Measurements from ENCODE around the gene CDHR1.

DNA sequence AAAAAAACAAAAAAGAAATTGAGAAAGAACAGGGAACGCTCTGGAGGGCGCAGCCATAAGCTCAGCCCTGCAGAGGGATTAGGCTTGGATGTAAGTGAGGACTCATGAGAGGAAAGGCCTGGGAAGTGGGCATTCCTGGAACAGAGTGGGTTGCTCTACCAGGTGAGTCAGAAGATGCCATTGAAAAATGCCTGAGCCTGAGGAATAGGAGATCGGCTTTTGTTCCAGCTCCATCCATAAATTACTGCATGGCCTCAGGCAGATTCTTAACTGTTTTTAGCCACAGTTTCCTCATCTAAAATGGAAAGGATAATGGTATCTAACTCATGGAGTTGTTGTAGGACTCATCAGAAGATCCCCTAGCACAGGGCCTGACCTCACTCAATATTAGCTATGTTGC, 49.4 kb downstream of the CDHR1 start:
- no peak for TF ChIP-seq CTCF (IDR thresholded peaks at IDR 0.05; ENCODE audit: low read depth, low read length, missing input control)
- TF ChIP-seq MAX (IDR thresholded peaks at IDR 0.05): no peak
- TF ChIP-seq RAD21 (IDR thresholded peaks at IDR 0.05): no peak
- TF ChIP-seq GABPA (IDR thresholded peaks at IDR 0.05 in 1 of 2, conservative IDR thresholded peaks at IDR 0.05 in 1 of 2): no peak
- no peak for TF ChIP-seq HNF4A (conservative IDR thresholded peaks at IDR 0.05)
- no peak for TF ChIP-seq JUND (IDR thresholded peaks at IDR 0.05)
- TF ChIP-seq YY1 (IDR thresholded peaks at IDR 0.05): no peak
- TF ChIP-seq, protein P1, sequence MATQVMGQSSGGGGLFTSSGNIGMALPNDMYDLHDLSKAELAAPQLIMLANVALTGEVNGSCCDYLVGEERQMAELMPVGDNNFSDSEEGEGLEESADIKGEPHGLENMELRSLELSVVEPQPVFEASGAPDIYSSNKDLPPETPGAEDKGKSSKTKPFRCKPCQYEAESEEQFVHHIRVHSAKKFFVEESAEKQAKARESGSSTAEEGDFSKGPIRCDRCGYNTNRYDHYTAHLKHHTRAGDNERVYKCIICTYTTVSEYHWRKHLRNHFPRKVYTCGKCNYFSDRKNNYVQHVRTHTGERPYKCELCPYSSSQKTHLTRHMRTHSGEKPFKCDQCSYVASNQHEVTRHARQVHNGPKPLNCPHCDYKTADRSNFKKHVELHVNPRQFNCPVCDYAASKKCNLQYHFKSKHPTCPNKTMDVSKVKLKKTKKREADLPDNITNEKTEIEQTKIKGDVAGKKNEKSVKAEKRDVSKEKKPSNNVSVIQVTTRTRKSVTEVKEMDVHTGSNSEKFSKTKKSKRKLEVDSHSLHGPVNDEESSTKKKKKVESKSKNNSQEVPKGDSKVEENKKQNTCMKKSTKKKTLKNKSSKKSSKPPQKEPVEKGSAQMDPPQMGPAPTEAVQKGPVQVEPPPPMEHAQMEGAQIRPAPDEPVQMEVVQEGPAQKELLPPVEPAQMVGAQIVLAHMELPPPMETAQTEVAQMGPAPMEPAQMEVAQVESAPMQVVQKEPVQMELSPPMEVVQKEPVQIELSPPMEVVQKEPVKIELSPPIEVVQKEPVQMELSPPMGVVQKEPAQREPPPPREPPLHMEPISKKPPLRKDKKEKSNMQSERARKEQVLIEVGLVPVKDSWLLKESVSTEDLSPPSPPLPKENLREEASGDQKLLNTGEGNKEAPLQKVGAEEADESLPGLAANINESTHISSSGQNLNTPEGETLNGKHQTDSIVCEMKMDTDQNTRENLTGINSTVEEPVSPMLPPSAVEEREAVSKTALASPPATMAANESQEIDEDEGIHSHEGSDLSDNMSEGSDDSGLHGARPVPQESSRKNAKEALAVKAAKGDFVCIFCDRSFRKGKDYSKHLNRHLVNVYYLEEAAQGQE (IDR thresholded peaks at IDR 0.05): no peak
- no peak for TF ChIP-seq SP1 (IDR thresholded peaks at IDR 0.05)

Measured in liver (tissue), 3 donors.